Neural cell (in vitro differentiated cells): ENCODE results near the gene NFIB. TPM values are rescaled to one million over a fixed set of nuclear protein-coding genes. Genes with fewer than 3 reads are reported as not detected.

Experiments
- H2AFZ ChIP-seq: fragments of 200-600, 300-800 bp; sonication (generic), shearing (Covaris generic); 2 replicates; pipeline ENCODE4 v1.6.0; 2014; ENCODE audit warnings: low read depth, mild to moderate bottlenecking, antibody characterized with exemption, low read length, moderate library complexity
- H3F3A ChIP-seq: fragments of 200-600 bp; shearing (Covaris generic); 2 replicates; pipeline ENCODE4 v1.6.1; 2016; ENCODE audit warnings: mild to moderate bottlenecking, moderate library complexity, mixed read lengths, antibody characterized with exemption, low read length; ENCODE audit not compliant: insufficient read depth, poor library complexity, severe bottlenecking
- H3K27ac ChIP-seq: fragments of 200-600, 300-800 bp; sonication (generic), shearing (Covaris generic); 2 replicates; pipeline ENCODE4 v1.5.1; 2014; ENCODE audit warnings: mild to moderate bottlenecking, low read length, moderate library complexity
- H3K27me3 ChIP-seq: fragments of 300-800, 200-600 bp; sonication (generic), shearing (Covaris generic); 2 replicates; pipeline ENCODE4 v1.6.0; 2014; ENCODE audit warnings: mild to moderate bottlenecking, low read depth, low read length, moderate library complexity; ENCODE audit not compliant: insufficient read depth
- H3K36me3 ChIP-seq: fragments of 300-800, 200-600 bp; sonication (generic), shearing (Covaris generic); 2 replicates; pipeline ENCODE4 v1.5.1; 2014; ENCODE audit warnings: mild to moderate bottlenecking, antibody characterized with exemption, low read length, moderate library complexity; ENCODE audit not compliant: insufficient read depth
- H3K4me2 ChIP-seq: fragments of 300-800, 200-600 bp; sonication (generic), shearing (Covaris generic); 2 replicates; pipeline ENCODE4 v1.6.0; 2014; ENCODE audit warnings: mild to moderate bottlenecking, low read length
- H3K4me3 ChIP-seq: fragments of 300-800, 200-600 bp; sonication (generic), shearing (Covaris generic); 2 replicates; pipeline ENCODE4 v1.5.1; 2014; ENCODE audit warnings: mild to moderate bottlenecking, low read length, moderate library complexity
- H3K79me2 ChIP-seq: fragments of 200-600 bp; shearing (Covaris generic); replicated peaks from 2 replicates; pipeline ENCODE4 v1.6.0; 2014; ENCODE audit warnings: mild to moderate bottlenecking, low read length, moderate library complexity; ENCODE audit not compliant: insufficient read depth
- H3K9ac ChIP-seq: fragments of 300-800, 200-600 bp; sonication (generic), shearing (Covaris generic); 2 replicates; pipeline ENCODE4 v1.6.1; 2016; ENCODE audit warnings: mild to moderate bottlenecking, low read length, mixed read lengths
- H3K9me2 ChIP-seq: fragments of 200-600 bp; shearing (Covaris generic); 2 replicates; pipeline ENCODE4 v1.6.1; 2016; ENCODE audit warnings: mild to moderate bottlenecking, low read length, mixed read lengths; ENCODE audit not compliant: insufficient read depth
- H3K9me3 ChIP-seq: fragments of 200-600, 300-800 bp; sonication (generic), shearing (Covaris generic); 2 replicates; pipeline ENCODE4 v1.6.1; 2016; ENCODE audit warnings: mild to moderate bottlenecking, mixed run types, low read length, moderate library complexity, mixed read lengths
- H4K20me1 ChIP-seq: fragments of 200-600 bp; shearing (Covaris generic); 2 replicates; pipeline ENCODE4 v1.6.1; 2016; ENCODE audit warnings: mild to moderate bottlenecking, mixed run types; ENCODE audit not compliant: insufficient read depth
- CTCF ChIP-seq: fragments of 450-650 bp; IDR thresholded peaks from 2 replicates; pipeline ENCODE4 v1.5.1; 2014; ENCODE audit warnings: antibody characterized with exemption, mild to moderate bottlenecking, moderate library complexity; ENCODE audit not compliant: poor library complexity, severe bottlenecking
- EP300 ChIP-seq: fragments of 450-650 bp; conservative IDR thresholded peaks from 2 replicates; pipeline ENCODE4 v1.6.1; 2014; ENCODE audit warnings: antibody characterized with exemption, mild to moderate bottlenecking, moderate library complexity; ENCODE audit not compliant: poor library complexity, severe bottlenecking
- EZH2 ChIP-seq: fragments of 200-600, 300-800 bp; shearing (Covaris generic), sonication (generic); IDR thresholded peaks from 2 replicates; pipeline ENCODE4 v1.6.1; 2014; ENCODE audit warnings: antibody characterized with exemption, low read length, borderline replicate concordance, mild to moderate bottlenecking; ENCODE audit not compliant: insufficient read depth, poor library complexity, severe bottlenecking
- MXI1 ChIP-seq: fragments of 450-650 bp; conservative IDR thresholded peaks from 2 replicates; pipeline ENCODE4 v1.6.1; 2014; ENCODE audit warnings: antibody characterized with exemption, mild to moderate bottlenecking; ENCODE audit not compliant: poor library complexity, severe bottlenecking
- POLR2AphosphoS5 ChIP-seq: IDR thresholded peaks from 2 replicates; pipeline ENCODE4 v1.6.1; 2012
- RAD21 ChIP-seq: fragments of 450-650 bp; conservative IDR thresholded peaks from 2 replicates; pipeline ENCODE4 v1.6.1; 2014; ENCODE audit warnings: antibody characterized with exemption, mild to moderate bottlenecking, moderate library complexity
- REST ChIP-seq: IDR thresholded peaks from 2 replicates; pipeline ENCODE4 v1.6.1; 2012; ENCODE audit warnings: borderline replicate concordance
- SMC3 ChIP-seq: fragments of 450-650 bp; conservative IDR thresholded peaks from 2 replicates; pipeline ENCODE4 v1.6.1; 2014; ENCODE audit warnings: antibody characterized with exemption, mild to moderate bottlenecking, moderate library complexity; ENCODE audit not compliant: poor library complexity
- TAF1 ChIP-seq: IDR thresholded peaks from 2 replicates; pipeline ENCODE4 v1.6.1; 2012; ENCODE audit warnings: low read depth
- polyA plus RNA-seq: library from polyadenylated mRNA; depleted of rRNA; stranded (reverse); fragments of >200 nt; gene quantifications from 2 replicates; pipeline ENCODE4 v1.2.3, GENCODE V29; 2014

Gene NFIB
- polyA plus RNA-seq, 1 donor from 2014 or later, result 0.73 TPM

GRCh38 chr9:14352503-14352902, 38.6 kb upstream of the NFIB start:
- Histone ChIP-seq H3K4me2 (no peak overlapping the region), H3K4me3 (no peak overlapping the region), H2AFZ (no peak overlapping the region), H3K27me3 (peaks cover 57% of the 10 kb centered on the region), H3K27ac (no peak overlapping the region), H3K9me2 (no peaks in the 10 kb centered on the region), H3K36me3 (no peaks in the 10 kb centered on the region), H3K79me2 (no peaks in the 10 kb centered on the region), H3F3A (no peaks in the 10 kb centered on the region), H4K20me1 (no peaks in the 10 kb centered on the region), H3K9ac (no peak overlapping the region), H3K9me3 (no peaks in the 10 kb centered on the region)
- TF ChIP-seq POLR2AphosphoS5 (no peak), TAF1 (no peak), RAD21 (no peak), SMC3 (no peak)

DNA sequence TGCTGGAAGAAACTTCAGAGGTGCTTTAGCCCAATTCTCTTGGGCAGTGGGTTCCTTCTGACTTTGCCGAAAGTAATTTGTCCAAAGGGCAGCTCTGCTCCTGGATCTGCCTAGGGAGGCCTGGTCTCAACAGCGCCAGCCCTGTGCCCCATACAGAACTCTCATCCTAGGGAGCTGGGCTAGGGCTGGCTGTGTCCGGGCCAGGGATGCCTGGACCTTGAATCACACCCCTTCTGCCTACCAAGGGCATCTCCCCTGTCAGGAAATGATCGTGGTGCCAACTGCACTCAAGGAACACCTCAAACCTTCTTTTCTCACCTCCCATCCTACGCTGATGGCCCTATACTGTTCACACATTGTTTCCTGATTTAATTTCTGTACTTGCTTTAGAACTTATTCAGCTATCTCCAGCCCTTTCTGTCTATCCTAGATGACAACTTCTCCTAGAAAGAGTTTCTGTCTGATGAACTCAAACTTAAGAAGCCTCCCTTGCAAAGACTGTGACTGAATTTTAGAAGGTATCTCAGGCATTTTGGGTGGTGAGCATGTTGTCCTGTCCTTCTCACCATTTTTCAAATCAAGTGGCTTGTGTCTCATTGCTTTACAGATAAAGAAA, 37.4 kb upstream of the NFIB start:
- Histone ChIP-seq H3K27me3 (peaks cover 69% of the 10 kb centered on the region), H3K4me3 (no peak overlapping the region), H3K79me2 (no peaks in the 10 kb centered on the region), H3K9me3 (no peaks in the 10 kb centered on the region), H3F3A (no peaks in the 10 kb centered on the region), H3K9ac (no peak overlapping the region), H3K27ac (no peak overlapping the region), H4K20me1 (no peaks in the 10 kb centered on the region), H2AFZ (no peak overlapping the region), H3K36me3 (no peaks in the 10 kb centered on the region), H3K9me2 (no peaks in the 10 kb centered on the region), H3K4me2 (no peak overlapping the region)
- TF ChIP-seq CTCF (no peak), EZH2 (no peak), REST (no peak), TAF1 (no peak), SMC3 (no peak), POLR2AphosphoS5 (no peak), MXI1 (no peak), EP300 (no peak)

GRCh38 chr9:14350754-14351153, 36.8 kb upstream of the NFIB start:
- Histone ChIP-seq H3K9me3 (no peaks in the 10 kb centered on the region), H3K27ac (no peak overlapping the region), H4K20me1 (no peaks in the 10 kb centered on the region), H3K9ac (no peak overlapping the region), H3K4me2 (no peak overlapping the region), H2AFZ (no peak overlapping the region), H3K79me2 (no peaks in the 10 kb centered on the region), H3K9me2 (no peaks in the 10 kb centered on the region), H3K36me3 (no peaks in the 10 kb centered on the region), H3K27me3 (peaks cover 75% of the 10 kb centered on the region), H3K4me3 (no peak overlapping the region), H3F3A (no peaks in the 10 kb centered on the region)
- TF ChIP-seq SMC3 (no peak), RAD21 (no peak), TAF1 (no peak), EZH2 (no peak), POLR2AphosphoS5 (no peak), MXI1 (no peak), REST (no peak), CTCF (no peak), EP300 (no peak)
